ENCODE measurements around the gene TMEFF1.
"Not testable (repeated sequence)": the region's sequence is repeated elsewhere in the genome, so short reads cannot be mapped to it uniquely, and the experiment has no call there.

DNA sequence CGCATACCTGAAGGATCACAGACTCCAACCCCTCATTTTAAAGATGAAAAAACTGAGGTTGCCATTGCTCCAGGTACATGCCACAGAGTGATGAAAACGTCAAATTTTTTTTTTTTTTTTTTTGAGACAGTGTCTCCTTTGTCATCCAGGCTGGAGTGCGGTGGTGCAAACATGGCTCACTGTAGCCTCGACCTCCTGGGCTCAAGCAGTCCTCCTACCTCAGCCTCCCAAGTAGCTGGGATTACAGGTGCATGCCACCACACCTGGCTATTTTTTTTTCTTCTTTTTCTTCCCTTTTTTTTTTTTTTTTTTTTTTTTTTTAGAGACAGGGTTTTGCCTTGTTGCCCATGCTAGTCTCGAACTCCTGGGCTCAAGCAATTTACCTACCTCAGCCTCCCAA lies 32.5 kb upstream of the TMEFF1 start:
- TF ChIP-seq EZH2 (IDR thresholded peaks at IDR 0.05; ENCODE audit: insufficient read depth, poor library complexity, severe bottlenecking); EZH2phosphoT487 (IDR thresholded peaks at IDR 0.05; ENCODE audit: insufficient read depth, low read depth): not testable (repeated sequence)

Measured in GM23248 (cell line).